ENCODE data around the gene MYF5. TPM values are rescaled to one million over a fixed set of nuclear protein-coding genes. Genes with fewer than 3 reads are reported as not detected.
A peak's percentile ranks its signal among the peaks of the same experiment; 100 is the strongest.

Gene MYF5
- total and polyA plus RNA-seq, 9 donors = 26.0 to 37.0 (median 31.8) TPM

DNA sequence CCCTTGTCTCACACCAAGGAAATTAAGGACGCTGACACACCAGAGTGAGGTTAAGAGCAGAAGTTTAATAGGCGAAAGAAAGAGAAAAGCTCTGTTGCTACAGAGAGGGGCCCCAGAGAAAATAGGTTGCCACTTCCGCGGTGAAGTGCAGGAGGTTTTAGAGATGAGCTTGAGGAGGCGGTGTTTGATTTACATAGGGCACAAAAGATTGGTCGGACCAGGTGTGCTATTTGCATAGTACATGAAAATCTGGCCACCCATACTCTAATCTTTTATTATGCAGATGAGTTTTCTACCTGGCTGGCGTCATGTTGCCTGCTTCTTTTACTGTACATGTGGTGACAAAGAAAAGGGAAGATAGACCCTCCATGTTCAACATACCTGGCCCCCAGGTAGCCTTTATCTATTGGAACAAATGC lies 32.6 kb upstream of the MYF5 start:
- H3K27ac ChIP-seq (ENCODE audit: low read length) = no peak overlapping the region
- WGBS (ENCODE audit: insufficient coverage) = 44% methylated on average over 4 of the region's 7 CpGs

DNA sequence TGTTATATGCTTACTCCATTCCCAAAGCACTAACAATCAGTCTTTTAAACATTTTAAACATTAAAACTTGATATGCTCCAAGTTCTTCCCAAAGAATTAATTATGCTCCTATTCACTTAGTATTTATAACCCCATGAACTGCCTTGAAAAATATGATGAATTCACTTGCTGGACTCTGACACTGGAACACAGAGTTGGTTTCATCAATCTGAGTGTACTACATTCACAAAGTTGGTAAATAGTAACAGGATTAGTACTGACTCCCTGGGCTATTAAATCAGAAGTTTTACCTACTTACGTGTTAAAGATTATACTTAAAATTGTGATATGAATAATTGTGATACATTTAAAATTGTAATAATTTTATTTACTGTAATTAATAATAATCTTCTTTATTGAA lies 26.6 kb upstream of the MYF5 start:
- H3K4me1 ChIP-seq (ENCODE audit: control insufficient read depth, insufficient read depth, low read length) = no peaks in the 10 kb centered on the region
- no peak overlapping the region for H3K27ac ChIP-seq (ENCODE audit: low read length)
- no peaks in the 10 kb centered on the region for H3K36me3 ChIP-seq (ENCODE audit: control insufficient read depth, insufficient read depth, low read length)
- WGBS (ENCODE audit: insufficient coverage) = no CpG with 5 or more reads among the region's 1 CpG
- DNase-seq = no peak
- H3K9me3 ChIP-seq (replicated peaks; ENCODE audit: control insufficient read depth, low read depth, low read length) = no peaks in the 10 kb centered on the region
- H3K27me3 ChIP-seq (ENCODE audit: control insufficient read depth, insufficient read depth, low read length) = no peaks in the 10 kb centered on the region
- H3K4me3 ChIP-seq (ENCODE audit: low read length) = no peak overlapping the region

More for the DNA sequence above, 32.6 kb upstream of the MYF5 start:
- H3K4me1 ChIP-seq (ENCODE audit: control insufficient read depth, insufficient read depth, low read length) = no peaks in the 10 kb centered on the region
- no peaks in the 10 kb centered on the region for H3K9me3 ChIP-seq (replicated peaks; ENCODE audit: control insufficient read depth, low read depth, low read length)
- H3K36me3 ChIP-seq (ENCODE audit: control insufficient read depth, insufficient read depth, low read length) = no peaks in the 10 kb centered on the region
- no peak overlapping the region for H3K4me3 ChIP-seq (ENCODE audit: low read length)
- H3K27me3 ChIP-seq (ENCODE audit: control insufficient read depth, insufficient read depth, low read length) = no peaks in the 10 kb centered on the region
- DNase-seq = no peak

DNA sequence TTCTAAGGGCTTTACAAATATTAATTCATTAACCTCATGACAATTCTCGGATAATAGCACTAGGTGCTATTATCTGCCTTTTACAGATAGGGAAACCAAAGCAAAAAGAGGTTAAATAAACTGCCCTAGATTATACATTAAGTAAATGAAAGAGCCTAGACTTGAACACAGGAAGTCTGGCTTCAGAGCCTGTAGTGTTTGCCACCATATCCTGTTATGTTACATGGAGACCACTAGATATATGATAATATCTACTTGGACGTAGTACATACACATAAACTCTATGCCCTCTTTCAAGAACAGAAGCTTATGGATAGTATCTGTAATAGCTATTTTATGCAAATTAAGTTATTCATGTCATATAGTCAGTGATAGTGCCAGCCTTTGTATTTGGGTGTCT lies 26.2 kb upstream of the MYF5 start:
- no peak overlapping the region for H3K27ac ChIP-seq (ENCODE audit: low read length)
- H3K4me1 ChIP-seq (ENCODE audit: control insufficient read depth, insufficient read depth, low read length) = no peaks in the 10 kb centered on the region
- no peak for DNase-seq
- no peaks in the 10 kb centered on the region for H3K9me3 ChIP-seq (replicated peaks; ENCODE audit: control insufficient read depth, low read depth, low read length)
- H3K36me3 ChIP-seq (ENCODE audit: control insufficient read depth, insufficient read depth, low read length) = no peaks in the 10 kb centered on the region
- no peaks in the 10 kb centered on the region for H3K27me3 ChIP-seq (ENCODE audit: control insufficient read depth, insufficient read depth, low read length)
- no peak overlapping the region for H3K4me3 ChIP-seq (ENCODE audit: low read length)
- no CpG with 5 or more reads among the region's 2 CpGs for WGBS (ENCODE audit: insufficient coverage)

DNA sequence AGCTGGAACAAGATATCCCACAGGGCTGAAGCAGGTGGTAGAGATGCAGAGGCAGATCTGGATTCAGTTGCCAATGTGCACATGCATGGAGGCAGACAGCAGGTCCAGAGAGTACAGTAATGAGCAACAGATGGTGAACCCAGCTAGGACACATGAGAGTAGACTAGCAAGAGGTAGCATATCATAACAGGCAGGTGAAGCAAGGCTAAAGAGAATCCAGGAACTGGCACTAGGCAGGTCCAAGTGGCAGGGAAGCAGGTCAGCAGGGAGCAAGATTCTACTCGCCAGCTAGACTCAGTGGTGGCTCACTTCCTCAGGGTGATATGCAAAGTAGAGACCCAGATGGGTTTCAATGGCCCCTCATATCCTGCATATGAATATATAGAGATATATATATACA lies 24.6 kb upstream of the MYF5 start:
- Histone ChIP-seq H3K4me3 (ENCODE audit: low read length) (no peak overlapping the region), H3K27me3 (ENCODE audit: control insufficient read depth, insufficient read depth, low read length) (no peaks in the 10 kb centered on the region), H3K36me3 (ENCODE audit: control insufficient read depth, insufficient read depth, low read length) (no peaks in the 10 kb centered on the region), H3K27ac (ENCODE audit: low read length) (no peak overlapping the region), H3K9me3 (replicated peaks; ENCODE audit: control insufficient read depth, low read depth, low read length) (no peaks in the 10 kb centered on the region), H3K4me1 (ENCODE audit: control insufficient read depth, insufficient read depth, low read length) (no peaks in the 10 kb centered on the region)
- no CpG with 5 or more reads among the region's 1 CpG for WGBS (ENCODE audit: insufficient coverage)
- DNase-seq = peak; percentile 56

DNA sequence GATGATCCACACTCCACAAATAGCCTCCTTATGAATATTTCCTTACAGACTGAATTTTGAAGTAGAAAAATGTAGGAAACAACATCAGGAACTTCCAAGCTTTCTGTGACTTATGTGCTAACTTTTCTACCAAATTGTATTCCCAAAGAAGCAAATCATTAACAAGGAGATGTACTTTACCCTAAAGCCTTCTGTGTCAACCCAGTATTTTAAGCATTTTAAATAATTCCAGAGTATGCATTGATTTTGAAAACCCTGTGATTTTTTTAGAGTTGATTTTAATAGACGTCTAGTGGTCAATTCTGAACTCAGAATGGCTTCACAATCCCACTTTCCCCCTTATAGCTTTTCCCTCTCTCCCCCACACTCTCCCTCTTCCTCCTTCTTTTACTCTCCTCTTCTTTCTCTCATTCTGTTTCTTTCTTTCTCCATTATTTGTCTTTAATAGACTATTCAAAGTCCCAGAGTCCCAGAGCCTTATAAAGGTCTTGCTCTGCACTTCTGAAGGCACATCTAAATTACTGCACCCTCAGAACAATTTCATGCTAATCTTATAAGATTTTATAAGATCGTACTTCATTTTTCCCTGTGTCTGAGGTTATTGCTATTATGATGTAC lies 19.3 kb upstream of the MYF5 start:
- Histone ChIP-seq H3K4me3 (ENCODE audit: low read length) (no peak overlapping the region), H3K27ac (ENCODE audit: low read length) (peak overlapping the region; percentile 74), H3K27me3 (ENCODE audit: control insufficient read depth, insufficient read depth, low read length) (no peaks in the 10 kb centered on the region), H3K4me1 (ENCODE audit: control insufficient read depth, insufficient read depth, low read length) (peaks cover 2% of the 10 kb centered on the region), H3K36me3 (ENCODE audit: control insufficient read depth, insufficient read depth, low read length) (no peaks in the 10 kb centered on the region), H3K9me3 (replicated peaks; ENCODE audit: control insufficient read depth, low read depth, low read length) (no peaks in the 10 kb centered on the region)
- no CpG with 5 or more reads among the region's 2 CpGs for WGBS (ENCODE audit: insufficient coverage)
- no peak for DNase-seq

DNA sequence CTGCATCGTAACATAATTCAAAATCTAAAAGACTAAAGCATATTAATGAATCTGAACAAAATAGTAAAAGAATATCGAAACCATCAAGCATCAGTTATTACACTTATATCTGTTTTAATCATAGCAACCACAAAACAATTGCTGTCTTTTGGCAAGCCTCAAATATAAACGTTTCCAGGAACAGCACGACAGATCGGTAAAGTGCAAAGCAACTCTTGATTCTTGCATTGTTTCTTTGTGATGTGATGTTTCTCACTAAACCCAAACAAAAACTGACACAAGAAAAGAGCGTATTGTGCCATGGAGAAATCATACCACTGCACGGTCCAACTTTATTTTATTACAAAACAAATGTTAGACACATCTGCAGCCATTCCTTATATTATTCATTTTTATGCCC lies 18.5 kb upstream of the MYF5 start:
- Histone ChIP-seq H3K9me3 (replicated peaks; ENCODE audit: control insufficient read depth, low read depth, low read length) (no peaks in the 10 kb centered on the region), H3K27me3 (ENCODE audit: control insufficient read depth, insufficient read depth, low read length) (no peaks in the 10 kb centered on the region), H3K4me3 (ENCODE audit: low read length) (peak overlapping the region; percentile 12), H3K27ac (ENCODE audit: low read length) (peak overlapping the region; percentile 74), H3K4me1 (ENCODE audit: control insufficient read depth, insufficient read depth, low read length) (peaks cover 9% of the 10 kb centered on the region), H3K36me3 (ENCODE audit: control insufficient read depth, insufficient read depth, low read length) (no peaks in the 10 kb centered on the region)
- peak; percentile 70 for DNase-seq
- no CpG with 5 or more reads among the region's 7 CpGs for WGBS (ENCODE audit: insufficient coverage)

DNA sequence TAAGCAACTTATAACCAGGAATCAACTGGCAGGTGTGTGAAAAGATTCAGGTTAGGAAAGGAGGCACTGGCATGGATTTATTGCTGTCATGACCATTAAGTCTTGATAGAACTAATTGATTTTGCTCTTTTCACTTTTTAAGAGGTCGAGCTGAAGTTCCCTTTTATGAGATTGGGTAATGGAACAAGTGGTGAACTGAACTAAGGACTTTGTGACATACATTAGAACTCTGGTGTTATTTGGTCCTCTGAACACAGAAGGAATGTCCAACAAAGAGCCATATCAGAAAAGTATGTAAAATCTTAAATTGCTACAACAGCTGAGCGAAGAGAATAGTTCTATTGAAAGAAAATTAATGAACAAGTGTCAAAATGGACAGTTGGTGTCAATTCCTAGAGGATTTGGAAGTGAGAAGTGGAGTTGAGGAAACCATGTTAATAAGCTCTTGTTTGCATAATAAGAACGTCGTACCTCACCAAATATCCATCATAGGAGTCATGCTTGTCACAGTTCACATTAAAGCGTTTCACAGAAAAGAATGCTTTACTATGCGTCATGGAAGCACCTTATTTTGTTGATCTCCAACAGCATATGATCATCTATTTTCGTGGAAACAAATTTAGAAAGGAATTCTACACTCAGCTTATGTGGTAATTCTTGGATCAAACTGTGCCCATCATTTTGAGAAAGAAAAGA lies 17.7 kb upstream of the MYF5 start:
- DNase-seq = no peak
- Histone ChIP-seq H3K4me1 (ENCODE audit: control insufficient read depth, insufficient read depth, low read length) (peaks cover 9% of the 10 kb centered on the region), H3K27me3 (ENCODE audit: control insufficient read depth, insufficient read depth, low read length) (no peaks in the 10 kb centered on the region), H3K4me3 (ENCODE audit: low read length) (no peak overlapping the region), H3K9me3 (replicated peaks; ENCODE audit: control insufficient read depth, low read depth, low read length) (no peaks in the 10 kb centered on the region), H3K27ac (ENCODE audit: low read length) (peak overlapping the region; percentile 74), H3K36me3 (ENCODE audit: control insufficient read depth, insufficient read depth, low read length) (no peaks in the 10 kb centered on the region)
- WGBS (ENCODE audit: insufficient coverage) = 50% methylated on average over 1 of the region's 7 CpGs

DNA sequence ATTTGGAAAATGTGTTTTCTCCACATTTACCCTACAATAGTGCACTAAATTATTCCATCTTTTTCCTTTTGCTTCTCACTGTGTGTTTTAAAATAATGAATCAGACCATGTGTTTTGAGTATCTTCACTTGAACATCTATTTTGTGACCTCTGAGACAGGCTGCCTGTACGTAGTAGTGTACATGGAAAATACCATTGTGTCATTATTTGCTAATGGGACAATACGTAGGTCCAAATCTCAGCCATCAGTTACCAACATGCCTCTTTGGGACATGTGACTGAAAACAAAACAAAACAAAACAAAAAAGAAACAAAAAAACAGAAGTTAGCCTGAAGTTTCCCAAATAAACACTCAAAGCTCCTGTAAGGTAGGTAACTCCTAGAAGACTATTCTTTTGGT lies 16.4 kb upstream of the MYF5 start:
- WGBS (ENCODE audit: insufficient coverage) = no CpG with 5 or more reads among the region's 2 CpGs
- no peak for DNase-seq
- no peak overlapping the region for H3K4me3 ChIP-seq (ENCODE audit: low read length)
- no peaks in the 10 kb centered on the region for H3K27me3 ChIP-seq (ENCODE audit: control insufficient read depth, insufficient read depth, low read length)
- no peaks in the 10 kb centered on the region for H3K36me3 ChIP-seq (ENCODE audit: control insufficient read depth, insufficient read depth, low read length)
- H3K9me3 ChIP-seq (replicated peaks; ENCODE audit: control insufficient read depth, low read depth, low read length) = no peaks in the 10 kb centered on the region
- H3K4me1 ChIP-seq (ENCODE audit: control insufficient read depth, insufficient read depth, low read length) = peaks cover 9% of the 10 kb centered on the region
- H3K27ac ChIP-seq (ENCODE audit: low read length) = peak overlapping the region; percentile 74

DNA sequence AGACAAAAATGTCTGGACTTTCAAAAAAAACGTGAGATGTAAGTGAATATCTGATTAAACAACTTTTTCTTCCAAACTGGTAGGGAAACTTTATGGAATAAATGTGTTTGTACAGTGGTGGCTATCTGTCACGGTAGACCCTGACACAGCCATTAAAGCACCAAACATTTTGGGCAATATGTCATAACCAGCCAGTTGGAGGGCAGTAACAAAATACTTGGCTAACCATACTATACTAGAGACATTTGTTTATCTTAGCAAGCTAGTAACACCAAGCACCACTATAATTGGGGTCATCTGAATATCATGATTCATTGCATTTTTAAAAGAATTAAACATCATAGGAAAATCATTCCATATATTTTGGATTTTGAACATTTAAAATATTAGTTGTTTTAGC lies 15.3 kb upstream of the MYF5 start:
- Histone ChIP-seq H3K4me3 (ENCODE audit: low read length) (no peak overlapping the region), H3K36me3 (ENCODE audit: control insufficient read depth, insufficient read depth, low read length) (no peaks in the 10 kb centered on the region), H3K27ac (ENCODE audit: low read length) (peak overlapping the region; percentile 74), H3K9me3 (replicated peaks; ENCODE audit: control insufficient read depth, low read depth, low read length) (no peaks in the 10 kb centered on the region), H3K4me1 (ENCODE audit: control insufficient read depth, insufficient read depth, low read length) (peaks cover 9% of the 10 kb centered on the region), H3K27me3 (ENCODE audit: control insufficient read depth, insufficient read depth, low read length) (no peaks in the 10 kb centered on the region)
- DNase-seq = peak; percentile 65
- no CpG with 5 or more reads among the region's 2 CpGs for WGBS (ENCODE audit: insufficient coverage)

DNA sequence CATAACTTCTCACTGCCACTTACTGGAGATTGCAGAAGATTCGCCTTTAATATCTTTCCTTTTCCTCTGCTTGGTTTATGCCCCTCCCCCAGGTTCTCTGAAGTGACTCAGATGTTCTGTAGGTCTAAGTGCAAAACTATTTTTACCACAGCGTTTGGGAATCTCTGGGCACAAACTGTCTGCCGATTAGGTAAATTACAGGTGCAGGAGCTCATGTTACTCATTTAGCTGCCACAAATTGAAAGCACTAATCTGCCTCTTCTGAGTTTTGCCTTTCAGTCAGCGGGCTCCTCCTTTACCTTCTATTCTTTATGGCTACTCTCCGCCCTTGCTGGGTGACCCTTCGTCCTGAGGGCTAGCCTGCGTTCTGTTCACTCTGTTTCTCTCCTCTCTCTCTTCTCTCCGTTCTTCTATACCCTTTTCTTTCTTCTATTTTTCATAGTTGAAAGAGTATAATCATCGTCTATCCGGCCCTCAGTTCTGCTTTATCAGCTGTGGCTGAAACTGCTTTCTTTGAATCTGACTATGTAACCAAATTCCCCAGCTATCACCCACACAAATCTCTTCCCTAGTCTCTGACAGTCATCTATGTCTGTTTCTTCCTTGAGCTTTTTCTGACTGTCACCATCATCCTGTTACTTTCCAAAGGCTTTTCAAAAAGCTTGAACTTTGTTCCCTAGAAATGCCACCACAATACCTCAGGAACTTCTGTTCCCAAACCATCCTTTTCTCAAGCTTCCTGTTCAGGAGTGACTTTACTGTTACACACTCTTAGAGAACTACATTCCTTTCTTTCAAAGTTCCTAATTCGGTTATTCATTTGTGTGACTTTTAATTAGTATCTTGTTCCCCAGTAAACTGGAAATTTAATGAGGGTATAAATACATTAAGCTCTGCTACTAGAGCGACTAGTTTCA lies 13.6 kb upstream of the MYF5 start:
- Histone ChIP-seq H3K9me3 (replicated peaks; ENCODE audit: control insufficient read depth, low read depth, low read length) (no peaks in the 10 kb centered on the region), H3K27me3 (ENCODE audit: control insufficient read depth, insufficient read depth, low read length) (peaks cover 6% of the 10 kb centered on the region), H3K4me3 (ENCODE audit: low read length) (peak overlapping the region; percentile 13), H3K27ac (ENCODE audit: low read length) (peak overlapping the region; percentile 89), H3K36me3 (ENCODE audit: control insufficient read depth, insufficient read depth, low read length) (no peaks in the 10 kb centered on the region), H3K4me1 (ENCODE audit: control insufficient read depth, insufficient read depth, low read length) (peaks cover 14% of the 10 kb centered on the region)
- WGBS (ENCODE audit: insufficient coverage) = 45% methylated on average over 4 of the region's 12 CpGs
- DNase-seq = peak; percentile 67
